WI38 (cell line): ENCODE results near the gene CALR3.
A peak's percentile ranks its signal among the peaks of the same experiment; 100 is the strongest.
"Not testable (repeated sequence)": the region's sequence is repeated elsewhere in the genome, so short reads cannot be mapped to it uniquely, and the experiment has no call there.

ENCODE experiments used
- H3K4me3 ChIP-seq: 2 replicates; pipeline ENCODE4 v1.5.1; 2011; ENCODE audit warnings: low read depth, mild to moderate bottlenecking, control low read depth, low read length
- CTCF ChIP-seq: IDR thresholded peaks from 2 replicates; pipeline ENCODE4 v1.5.1; 2012; ENCODE audit warnings: low read depth, mild to moderate bottlenecking, control low read depth, low read length

Gene CALR3

DNA sequence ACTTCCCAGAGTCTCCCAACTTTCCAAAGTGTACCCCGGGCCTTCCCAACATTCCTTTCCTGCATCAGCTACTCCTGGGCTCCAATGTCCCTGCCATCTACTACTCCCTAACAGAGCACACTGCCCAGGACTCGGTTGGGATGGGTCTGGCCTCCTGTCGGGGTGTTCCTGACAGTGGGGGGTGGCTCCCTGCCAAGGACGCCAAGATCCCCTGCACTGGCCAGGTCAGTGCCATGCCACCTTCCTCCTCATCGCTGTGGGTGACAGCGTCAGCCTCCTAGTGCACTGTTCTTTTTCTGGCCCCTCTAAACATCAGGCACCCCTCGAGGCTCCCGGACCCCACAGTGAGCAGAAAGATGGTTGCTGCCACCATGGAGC is 38.0 kb downstream of the CALR3 start:
- H3K4me3 ChIP-seq, result no peak overlapping the region
- TF ChIP-seq CTCF, result no peak

- H3K4me3 ChIP-seq, result 0 out of 2 replicates have a peak overlapping the region, but pooled peaks have one; percentile 6
- TF ChIP-seq CTCF, result no peak
These were observed 38.6 kb downstream of the CALR3 start for GRCh38 chr19:16457195-16457953.

- TF ChIP-seq CTCF, result no peak
These were observed 39.2 kb downstream of the CALR3 start for GRCh38 chr19:16456652-16457194.

DNA sequence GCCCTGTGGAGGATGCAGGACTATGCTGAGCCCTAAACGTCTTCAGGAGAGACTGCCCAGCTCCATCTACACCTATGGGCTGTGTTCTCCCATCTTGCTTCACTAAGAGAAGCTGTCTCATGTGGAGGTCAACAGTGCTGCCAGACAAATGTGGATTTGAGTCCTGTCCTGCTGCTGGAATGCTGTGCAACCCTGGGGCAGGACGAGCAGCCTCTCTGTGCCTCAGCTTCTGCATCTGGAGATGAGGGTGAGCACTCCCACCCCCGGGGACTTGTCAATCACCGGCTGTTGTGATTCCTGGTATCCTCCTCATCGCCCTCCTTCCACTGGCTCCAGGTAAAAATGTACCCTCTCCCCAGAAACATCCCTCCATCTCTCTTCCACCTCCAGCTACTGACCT is 40.5 kb downstream of the CALR3 start:
- no peak for TF ChIP-seq CTCF
- H3K4me3 ChIP-seq, result no peak overlapping the region

More at GRCh38 chr19:16456652-16457194, 39.2 kb downstream of the CALR3 start:
- no peak overlapping the region for H3K4me3 ChIP-seq

- no peak for TF ChIP-seq CTCF
- H3K4me3 ChIP-seq, result no peak overlapping the region
These were observed 41.5 kb downstream of the CALR3 start for GRCh38 chr19:16454351-16454918.

DNA sequence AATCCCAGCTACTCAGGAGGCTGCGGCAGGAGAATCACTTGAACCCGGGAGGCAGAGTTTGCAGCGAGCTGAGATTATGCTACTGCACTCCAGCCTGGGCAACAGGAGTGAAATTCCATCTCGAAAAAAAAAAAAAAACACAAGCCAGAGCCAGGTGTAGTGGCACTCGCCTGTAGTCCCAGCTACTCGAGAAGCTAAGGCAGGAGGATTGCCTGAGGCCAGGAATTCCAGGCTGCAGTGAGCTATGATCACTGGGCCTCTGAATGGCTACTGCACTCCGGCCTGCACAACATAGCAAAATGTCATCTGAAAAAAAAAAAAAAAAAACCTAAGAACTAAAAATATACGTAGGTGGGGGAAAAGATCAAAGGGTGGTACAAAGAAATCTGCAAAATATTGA is 43.6 kb downstream of the CALR3 start:
- no peak for TF ChIP-seq CTCF
- no peak overlapping the region for H3K4me3 ChIP-seq

DNA sequence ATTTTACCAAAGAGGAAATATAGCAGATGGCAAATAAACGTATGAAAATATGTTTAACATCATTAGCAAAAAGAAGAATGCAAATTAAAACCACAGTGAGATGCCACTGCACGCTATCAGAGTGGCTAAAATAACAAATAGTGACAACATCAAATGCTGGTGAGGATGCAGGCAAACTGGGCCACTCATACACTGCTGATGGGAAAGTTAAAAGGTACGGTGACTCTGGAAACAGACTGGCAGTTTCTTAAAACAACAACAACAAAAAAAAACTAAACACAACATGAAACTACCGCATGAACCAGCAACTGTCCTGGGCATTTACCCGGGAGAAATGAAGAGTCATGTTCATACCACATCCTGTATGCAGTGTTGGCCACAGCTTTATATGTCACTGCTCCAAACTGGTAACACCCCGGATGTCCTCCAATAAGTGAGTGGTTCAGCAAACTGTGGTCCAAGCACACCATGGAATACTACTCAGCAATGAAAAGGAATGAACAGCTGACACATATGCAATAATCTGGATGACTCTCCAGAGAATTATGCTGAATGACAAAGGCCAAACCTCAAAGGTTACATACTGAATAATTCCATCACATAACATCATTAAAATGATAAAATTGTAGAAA is 46.5 kb downstream of the CALR3 start:
- H3K4me3 ChIP-seq, result no peak overlapping the region
- no peak for TF ChIP-seq CTCF

GRCh38 chr19:16448872-16449271 is 47.1 kb downstream of the CALR3 start:
- H3K4me3 ChIP-seq, result not testable (repeated sequence)
